Renal pelvis (tissue), 12 donors: ENCODE measurements around the gene ZCCHC12. TPM values are rescaled to one million over a fixed set of nuclear protein-coding genes. Genes with fewer than 3 reads are reported as not detected.
"Not testable (repeated sequence)": the region's sequence is repeated elsewhere in the genome, so short reads cannot be mapped to it uniquely, and the experiment has no call there.

Experiments used
- DNase-seq: peaks from one replicate; pipeline ENCODE4 v3.0.0-alpha.2; 2013
- long read RNA-seq, 16 experiments: transcript quantifications; one replicate each; lab custom pipeline, GENCODE V29; 2026
- polyA plus RNA-seq, 3 donors: library from polyadenylated mRNA; unstranded; fragments of 120-200 nt; gene quantifications; one replicate each; pipeline ENCODE4 v1.2.1, GENCODE V29; 2013; ENCODE audit not compliant: insufficient read length in 3 of 3

The ZCCHC12 gene
- under 1 TPM; 0.59 to 0.97 (median 0.66) TPM for polyA plus RNA-seq
- long read RNA-seq, donor 1, partial matches to known transcripts, result 0 of 2 reads
- long read RNA-seq, donor 1, other reads (novel, unspliced or antisense), result 0 of 2 reads
- long read RNA-seq, donor 2, result 0 reads
- long read RNA-seq, donor 3, partial matches to known transcripts, result 0 of 1 reads
- long read RNA-seq, donor 3, other reads (novel, unspliced or antisense), result 0 of 1 reads
- long read RNA-seq, donor 4, result 0 reads
- long read RNA-seq, donor 5, result 0 reads
- long read RNA-seq, donor 6, result 0 reads
- long read RNA-seq, donor 7, partial matches to known transcripts, result 0 of 1 reads
- long read RNA-seq, donor 7, other reads (novel, unspliced or antisense), result 0 of 1 reads
- long read RNA-seq, donor 8, partial matches to known transcripts, result 0 of 1 reads
- long read RNA-seq, donor 8, other reads (novel, unspliced or antisense), result 0 of 1 reads
- long read RNA-seq, donor 9, partial matches to known transcripts, result 0 of 1 reads
- long read RNA-seq, donor 9, other reads (novel, unspliced or antisense), result 0 of 1 reads
- long read RNA-seq, donor 10, result 0 reads
- long read RNA-seq, donor 11, partial matches to known transcripts, result 0 of 1 reads
- long read RNA-seq, donor 11, other reads (novel, unspliced or antisense), result 0 of 1 reads
- long read RNA-seq, donor 12, partial matches to known transcripts, result 0 of 1 reads
- long read RNA-seq, donor 12, other reads (novel, unspliced or antisense), result 0 of 1 reads
- long read RNA-seq, donor 13, partial matches to known transcripts, result 0 of 2 reads
- long read RNA-seq, donor 13, other reads (novel, unspliced or antisense), result 0 of 2 reads
- long read RNA-seq, donor 14, result 0 reads
- long read RNA-seq, donor 15, transcript ZCCHC12-201 (4 exons, 2,231 nt), result major isoform, 7 of 7 reads
- long read RNA-seq, donor 15, partial matches to known transcripts, result 0 of 7 reads
- long read RNA-seq, donor 15, other reads (novel, unspliced or antisense), result 0 of 7 reads
- long read RNA-seq, donor 16, result 0 reads

GRCh38 chrX:118823263-118824172 lies at the start of gene ZCCHC12:
Gene ZCCHC12 (plus strand): TSS chrX:118823824. CDS start chrX:118825245, 1,421 bp downstream.
- peak; percentile 69 for DNase-seq

- no peak for DNase-seq
Observed at GRCh38 chrX:118779581-118779980, 44.0 kb upstream of the ZCCHC12 start.

DNA sequence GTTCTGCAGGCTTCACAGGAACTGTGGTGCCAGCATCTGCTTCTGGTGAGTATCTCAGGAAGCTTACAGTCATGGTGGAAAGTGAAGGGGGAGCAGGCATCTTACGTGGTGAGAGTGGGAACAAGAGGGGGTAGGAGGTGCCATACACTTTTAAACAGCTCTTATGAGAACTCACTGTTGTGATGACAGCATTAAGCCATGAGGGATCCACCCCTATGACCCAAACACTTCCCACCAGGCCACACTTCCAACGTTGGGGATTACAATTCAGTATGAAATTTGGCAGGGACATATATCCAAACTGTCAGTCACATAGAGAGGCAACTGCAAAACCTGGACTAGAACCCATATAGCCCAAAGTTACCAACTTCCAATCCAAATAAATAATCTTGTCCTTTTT lies 43.1 kb upstream of the ZCCHC12 start:
- DNase-seq, result no peak

DNA sequence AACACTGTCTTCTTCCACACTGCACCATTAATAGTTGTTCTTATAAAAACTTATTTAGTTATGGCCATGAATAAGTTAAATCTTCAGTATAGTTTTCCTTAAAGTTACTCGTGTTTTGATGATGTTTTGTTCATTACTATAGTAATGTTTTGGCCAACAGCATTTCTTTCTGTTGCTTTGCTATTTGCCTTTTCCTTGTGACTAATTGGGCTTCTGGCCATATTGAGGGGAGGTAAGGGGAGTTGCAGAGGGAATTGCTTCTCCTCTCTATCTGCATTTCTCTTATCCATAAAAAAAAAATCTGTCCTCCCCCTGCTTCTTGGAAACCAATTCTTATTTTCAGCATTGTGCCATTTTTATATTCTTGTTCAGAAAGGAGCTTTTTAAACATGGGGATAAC lies 42.7 kb upstream of the ZCCHC12 start:
- DNase-seq, result no peak

DNA sequence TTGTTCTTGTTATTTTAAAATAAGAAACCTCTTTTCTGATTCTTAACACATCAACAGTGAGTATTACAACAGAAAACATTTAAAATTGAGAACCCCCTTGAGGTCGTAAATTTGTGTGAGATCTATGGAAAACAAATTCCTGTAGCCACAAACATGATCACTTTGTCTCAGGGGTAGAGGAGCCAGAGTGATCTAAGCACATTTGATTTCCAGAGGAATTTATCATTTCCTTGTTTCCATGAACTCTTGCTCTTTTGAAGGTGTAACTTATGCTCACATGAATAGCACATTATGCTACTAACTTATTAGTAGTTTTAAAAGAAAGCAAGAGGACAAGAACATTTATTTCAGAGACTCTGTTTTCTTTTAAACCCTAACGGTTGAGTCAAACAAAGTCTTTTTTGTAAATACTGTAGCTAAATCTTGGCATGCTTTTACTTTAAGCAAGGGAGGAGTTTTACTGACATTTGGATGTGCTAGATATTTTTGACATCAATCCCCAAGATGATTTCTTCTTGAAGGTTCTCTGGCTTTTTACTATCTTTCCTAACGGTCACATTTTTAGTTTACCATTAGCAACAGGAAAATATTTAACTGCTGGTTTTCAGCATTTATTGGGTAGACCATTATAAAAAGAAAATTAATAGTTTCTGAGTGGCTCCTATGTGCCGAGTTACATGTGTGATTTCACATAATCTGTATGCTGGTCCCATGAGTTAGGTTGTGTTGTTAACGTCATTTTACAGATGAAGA lies 27.9 kb upstream of the ZCCHC12 start:
- DNase-seq, result no peak

- DNase-seq, result no peak
Observed at GRCh38 chrX:118802857-118803256, 20.8 kb upstream of the ZCCHC12 start.

- peak; percentile 26 for DNase-seq
Observed at GRCh38 chrX:118807151-118808017, 16.2 kb upstream of the ZCCHC12 start.

DNA sequence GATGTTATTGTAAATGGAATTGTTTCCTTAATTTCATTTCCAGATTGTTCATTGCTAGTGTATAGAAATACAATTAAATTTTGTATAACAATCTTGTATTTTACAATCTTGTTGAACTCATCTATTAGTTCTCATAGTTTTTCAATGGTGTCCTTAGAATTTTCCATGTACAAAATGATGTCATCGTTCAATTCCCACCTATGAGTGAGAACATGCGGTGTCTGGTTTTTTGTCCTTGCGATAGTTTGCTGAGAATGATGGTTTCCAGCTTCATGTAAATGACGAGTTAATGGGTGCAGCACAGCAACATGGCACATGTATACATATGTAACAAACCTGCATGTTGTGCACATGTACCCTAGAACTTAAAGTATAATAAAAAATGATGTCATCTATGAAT lies 6.4 kb upstream of the ZCCHC12 start:
- DNase-seq, result not testable (repeated sequence)

DNA sequence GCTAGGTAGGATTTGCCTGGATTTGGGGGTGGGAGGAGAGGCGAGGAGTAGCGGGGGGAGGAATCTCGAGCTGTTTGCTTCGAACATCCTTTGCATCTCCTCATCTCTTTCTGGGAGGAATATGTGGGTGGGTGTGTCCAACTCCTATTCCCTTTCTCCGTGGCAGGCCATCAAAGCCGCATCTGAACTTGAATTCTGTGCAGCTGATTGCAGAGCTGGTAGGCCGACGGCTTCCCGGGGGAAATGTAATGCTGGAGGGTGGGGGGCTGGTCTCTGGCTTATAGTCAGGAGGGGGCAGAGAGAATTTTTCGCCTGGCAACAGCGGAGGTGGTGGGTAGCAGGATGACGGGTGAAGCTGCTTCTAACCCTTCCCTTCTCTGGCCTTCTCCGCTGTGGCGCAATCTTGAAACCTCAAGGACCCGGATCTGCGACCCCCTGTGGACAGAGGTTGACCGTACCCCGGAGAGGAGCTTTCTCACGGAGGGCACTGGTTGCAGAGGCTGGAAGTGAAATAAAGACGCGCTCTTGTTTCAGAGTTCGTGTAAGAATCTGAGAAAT lies 628 bp downstream of the ZCCHC12 start:
- DNase-seq, result no peak

DNA sequence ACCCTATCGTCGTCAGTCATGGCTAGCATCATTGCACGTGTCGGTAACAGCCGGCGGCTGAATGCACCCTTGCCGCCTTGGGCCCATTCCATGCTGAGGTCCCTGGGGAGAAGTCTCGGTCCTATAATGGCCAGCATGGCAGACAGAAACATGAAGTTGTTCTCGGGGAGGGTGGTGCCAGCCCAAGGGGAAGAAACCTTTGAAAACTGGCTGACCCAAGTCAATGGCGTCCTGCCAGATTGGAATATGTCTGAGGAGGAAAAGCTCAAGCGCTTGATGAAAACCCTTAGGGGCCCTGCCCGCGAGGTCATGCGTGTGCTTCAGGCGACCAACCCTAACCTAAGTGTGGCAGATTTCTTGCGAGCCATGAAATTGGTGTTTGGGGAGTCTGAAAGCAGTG lies 1.6 kb downstream of the ZCCHC12 start:
- no peak for DNase-seq

- DNase-seq, result peak; percentile 37
Observed at GRCh38 chrX:118839334-118839958, 15.8 kb downstream of the ZCCHC12 start.

- DNase-seq, result peak; percentile 56
Observed at GRCh38 chrX:118847676-118848075, 24.1 kb downstream of the ZCCHC12 start.

DNA sequence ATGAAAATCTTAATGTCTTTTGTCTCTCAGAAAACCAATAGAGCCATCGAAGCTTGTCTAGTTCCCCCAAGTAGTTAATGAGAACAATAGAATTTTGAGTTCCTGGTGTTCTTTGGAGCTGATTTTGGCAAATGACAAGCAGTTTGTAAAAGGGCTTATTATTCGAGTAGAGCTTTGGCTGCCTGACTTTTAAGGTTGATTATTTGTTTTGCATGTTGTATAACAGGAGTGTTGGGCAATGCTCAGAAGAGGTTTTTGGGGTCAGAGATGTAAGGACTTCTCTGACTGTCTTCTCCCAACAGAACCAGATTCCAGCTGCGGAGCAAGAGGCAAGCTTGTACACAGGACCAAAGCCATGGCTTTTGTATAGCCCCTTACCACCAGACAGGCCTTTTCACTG lies 30.0 kb downstream of the ZCCHC12 start:
- no peak for DNase-seq

- no peak for DNase-seq
Observed at GRCh38 chrX:118855681-118856310, 32.2 kb downstream of the ZCCHC12 start.

DNA sequence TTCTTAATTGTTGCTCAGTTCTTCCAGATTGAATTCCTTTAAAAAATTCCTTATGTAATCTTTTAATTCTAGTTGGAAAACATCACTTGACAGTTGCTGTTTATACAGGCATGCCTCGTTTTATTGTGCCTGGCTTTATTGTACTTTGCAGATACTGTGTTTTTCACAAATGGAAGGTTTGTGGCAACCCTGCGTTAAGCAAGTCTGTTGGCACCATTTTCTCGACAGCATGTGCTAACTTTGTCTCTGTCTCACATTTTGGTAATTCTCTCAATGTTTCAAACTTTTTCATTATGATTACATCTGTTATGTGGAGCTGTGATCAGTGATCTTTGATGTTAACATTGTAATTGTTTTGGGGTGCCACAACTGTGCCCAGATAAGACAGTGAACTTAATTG lies 33.4 kb downstream of the ZCCHC12 start:
- no peak for DNase-seq

GRCh38 chrX:118861338-118861737 lies 37.7 kb downstream of the ZCCHC12 start:
- no peak for DNase-seq

- no peak for DNase-seq
Observed at GRCh38 chrX:118862091-118862490, 38.5 kb downstream of the ZCCHC12 start.

GRCh38 chrX:118862979-118863378 lies 39.4 kb downstream of the ZCCHC12 start:
- no peak for DNase-seq
